Common myeloid progenitor, CD34-positive (primary cell): ENCODE results near the gene LAPTM5.

Source experiments
- CTCF ChIA-PET: fragments of 350-600 bp; sonication (Branson Sonifier 250); formaldehyde crosslinking; loops from one replicate; lab custom pipeline; 2021; ENCODE audit warnings: antibody characterized with exemption; lab: Charles Lee
- POLR2A ChIA-PET: fragments of 350-600 bp; sonication (Branson Sonifier 250); formaldehyde crosslinking; loops from one replicate; lab custom pipeline; 2021; ENCODE audit warnings: antibody characterized with exemption; lab: Charles Lee
- DNase-seq, 3 donors: peaks; one replicate each; pipeline versions ENCODE4 v3.0.0 to v3.0.0-alpha.2; 2013
- H3K27ac ChIP-seq, 2 experiments: 1 replicate in 1 of 2; 2 replicates in 1 of 2; pipeline ENCODE4 v1.7.0; 2013; ENCODE audit warnings: inconsistent platforms in 2 of 2, low read length in 2 of 2, mild to moderate bottlenecking in 2 of 2, low read depth in 1 of 2, moderate library complexity in 1 of 2; ENCODE audit not compliant: severe bottlenecking in 2 of 2, insufficient read depth in 1 of 2, poor library complexity in 1 of 2
- H3K27me3 ChIP-seq, 5 experiments: replicated peaks in 2 of 5; 1 replicate in 3 of 5; 2 replicates in 2 of 5; pipeline versions ENCODE4 v1.6.1 to v1.7.0; 2013; ENCODE audit warnings: low read length in 4 of 5, mild to moderate bottlenecking in 2 of 5, moderate library complexity in 2 of 5, inconsistent platforms in 1 of 5; ENCODE audit not compliant: insufficient read depth in 5 of 5, control insufficient read depth in 4 of 5
- H3K36me3 ChIP-seq, 4 experiments: 1 replicate in 2 of 4; 2 replicates in 2 of 4; pipeline versions ENCODE4 v1.6.1 to v1.7.0; 2013; ENCODE audit warnings: low read length in 3 of 4, control low read depth in 1 of 4, mild to moderate bottlenecking in 1 of 4; ENCODE audit not compliant: control insufficient read depth in 4 of 4, insufficient read depth in 4 of 4
- H3K4me1 ChIP-seq, 4 experiments: 1 replicate in 3 of 4; 2 replicates in 1 of 4; pipeline versions ENCODE4 v1.6.1 to v1.7.1; 2013; ENCODE audit warnings: low read length in 3 of 4, mild to moderate bottlenecking in 3 of 4, control low read depth in 1 of 4, inconsistent platforms in 1 of 4, moderate library complexity in 1 of 4; ENCODE audit not compliant: control insufficient read depth in 4 of 4, insufficient read depth in 4 of 4; ENCODE audit errors: control extremely low read depth in 1 of 4
- H3K4me3 ChIP-seq, 7 experiments: 1 replicate in 4 of 7; 2 replicates in 3 of 7; pipeline versions ENCODE4 v1.5.1 to v1.7.0; 2013; ENCODE audit warnings: mild to moderate bottlenecking in 7 of 7, low read length in 6 of 7, moderate library complexity in 6 of 7, inconsistent platforms in 2 of 7, low read depth in 2 of 7, control low read depth in 1 of 7; ENCODE audit not compliant: insufficient read depth in 4 of 7, control insufficient read depth in 1 of 7; ENCODE audit errors: extremely low read depth in 1 of 7
- H3K9me3 ChIP-seq, 5 experiments: 1 replicate in 4 of 5; 2 replicates in 1 of 5; pipeline versions ENCODE4 v1.6.1 to v1.7.1; 2013; ENCODE audit warnings: low read length in 4 of 5, mild to moderate bottlenecking in 2 of 5, inconsistent platforms in 1 of 5, low read depth in 1 of 5, moderate library complexity in 1 of 5; ENCODE audit not compliant: control insufficient read depth in 4 of 5, insufficient read depth in 2 of 5; ENCODE audit errors: control extremely low read depth in 1 of 5
- WGBS: methylation state at CpG from one replicate; pipeline ENCODE4 v1.1.5; 2013; ENCODE audit not compliant: insufficient coverage; 5-methylcytosine and 5-hydroxymethylcytosine counted together

The LAPTM5 gene

GRCh38 chr1:30731806-30732276, 25.7 kb downstream of the LAPTM5 start:
- ChIA-PET POLR2A (interaction anchor here (0.9 to 2.7 kb wide), 6 partner anchors 8 to 47 kb away, joined by 4 to 27 read pairs (median 9); partner anchors contain the start of gene LAPTM5), CTCF (interaction anchor here (1.2 to 7.6 kb wide), 6 partner anchors 9 to 46 kb away, joined by 4 to 82 read pairs (median 6); partner anchors contain the start of gene MATN1)
- Histone ChIP-seq H3K27ac (no peak overlapping the region), H3K9me3 (no peaks in the 10 kb centered on the region), H3K4me3 (no peak overlapping the region), H3K27me3 (no peaks in the 10 kb centered on the region), H3K36me3 (peaks cover 25 to 46% (median 43%) of the 10 kb centered on the region in 4 experiments), H3K4me1 (peaks cover 0 to 16% (median 5%) of the 10 kb centered on the region in 4 experiments)
- DNase-seq, result no peak
- whole genome bisulfite sequencing, result 87% methylated on average over 8 of the region's 8 CpGs

DNA sequence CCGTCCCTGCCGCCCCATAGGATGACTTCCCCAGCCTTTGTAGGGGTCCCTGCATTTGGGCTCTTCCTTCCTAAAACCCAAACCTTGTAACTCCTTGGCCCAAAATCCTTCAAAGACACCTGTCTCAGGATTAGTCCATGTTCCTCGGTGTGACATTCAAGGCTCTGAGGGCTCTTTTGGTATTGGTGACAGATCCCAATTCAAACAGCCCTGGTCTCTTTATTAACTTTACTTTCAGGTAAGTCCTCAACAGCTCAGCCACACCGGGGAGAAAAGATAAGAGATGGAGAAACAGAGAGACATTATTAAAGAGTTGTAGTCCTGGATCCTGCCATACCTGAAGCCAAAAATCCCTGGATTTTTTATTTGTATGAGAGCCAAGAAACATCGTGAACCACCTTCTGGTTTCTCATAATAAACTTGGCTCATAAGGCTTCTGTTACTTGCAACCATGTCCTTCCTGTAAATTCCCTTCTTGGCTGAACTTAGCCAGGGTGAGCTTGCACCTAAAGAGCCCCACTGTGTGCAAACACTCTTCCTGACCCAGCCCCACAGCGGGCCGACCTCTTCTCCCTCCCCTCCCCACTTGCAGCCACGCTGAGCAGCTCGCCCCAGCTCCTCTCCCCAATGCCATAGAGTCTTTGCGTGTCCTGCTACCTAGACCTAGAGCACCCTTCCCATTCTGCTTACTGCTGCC, 26.3 kb downstream of the LAPTM5 start:
- CTCF ChIA-PET, result interaction anchor here (0.9 to 7.6 kb wide), 4 partner anchors 11 to 51 kb away, joined by 3 to 82 read pairs (median 28); partner anchors contain the start of gene MATN1
- no peaks in the 10 kb centered on the region for H3K9me3 ChIP-seq
- H3K27me3 ChIP-seq, result no peaks in the 10 kb centered on the region
- H3K4me3 ChIP-seq, result no peak overlapping the region
- POLR2A ChIA-PET, result interaction anchor here (1.4 kb wide), 1 partner anchor 12 kb away, joined by 6 read pairs; no protein-coding TSS in a partner anchor
- 94% methylated on average over 10 of the region's 10 CpGs for WGBS
- H3K36me3 ChIP-seq, result peaks cover 25 to 41% (median 37%) of the 10 kb centered on the region in 4 experiments
- H3K27ac ChIP-seq, result no peak overlapping the region
- peaks cover 0 to 16% (median 5%) of the 10 kb centered on the region in 4 experiments for H3K4me1 ChIP-seq
- DNase-seq, result no peak

DNA sequence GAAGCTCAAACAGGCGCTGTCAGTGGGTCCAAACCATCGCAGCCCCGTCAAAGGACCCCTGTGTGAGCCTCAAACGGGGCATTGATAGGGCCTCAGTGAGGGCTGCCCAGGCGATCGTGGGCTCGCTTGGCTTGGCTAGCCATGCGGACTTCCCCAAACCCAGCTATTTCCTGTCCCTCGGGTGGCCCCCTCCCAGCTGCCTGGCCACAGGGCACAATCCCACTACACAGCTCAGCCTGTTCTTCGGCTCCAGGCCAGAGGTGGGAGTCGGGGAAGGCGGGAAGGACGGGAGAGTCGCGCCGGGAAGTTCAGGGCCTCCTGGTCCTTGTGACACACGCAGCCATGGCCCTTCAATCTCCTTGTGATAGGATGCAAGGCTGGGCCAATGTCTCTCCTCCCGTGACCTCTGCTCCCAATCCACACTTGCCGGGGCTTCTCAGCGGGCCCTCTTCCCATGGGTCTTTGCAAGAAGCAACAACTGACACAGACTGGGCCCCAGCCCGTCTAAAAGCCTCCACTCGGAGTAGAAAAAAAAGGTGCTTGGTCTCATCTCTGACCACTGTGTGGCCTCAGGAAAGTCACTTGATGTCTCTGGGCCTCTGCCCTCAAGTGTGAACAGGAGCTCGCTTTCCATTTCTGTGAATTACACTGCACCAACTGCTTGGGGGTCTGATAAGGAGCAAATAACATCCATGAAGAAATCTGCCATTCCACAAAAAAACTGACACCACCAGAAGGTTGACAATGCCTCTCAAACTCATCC, 27.0 kb downstream of the LAPTM5 start:
- WGBS, result 82% methylated on average over 20 of the region's 23 CpGs
- H3K4me1 ChIP-seq, result peaks cover 0 to 16% (median 5%) of the 10 kb centered on the region in 4 experiments
- H3K36me3 ChIP-seq, result peaks cover 19 to 33% (median 30%) of the 10 kb centered on the region in 4 experiments
- DNase-seq, result no peak
- ChIA-PET CTCF (interaction anchor here (0.9 to 7.6 kb wide), 10 partner anchors 10 to 199 kb away, joined by 3 to 82 read pairs (median 4); partner anchors contain the start of gene MATN1), POLR2A (interaction anchor here (0.7 to 0.9 kb wide), 2 partner anchors 12 to 27 kb away, joined by 3 to 4 read pairs; partner anchors contain the start of gene LAPTM5)
- H3K27me3 ChIP-seq, result no peaks in the 10 kb centered on the region
- H3K27ac ChIP-seq, result no peak overlapping the region
- no peaks in the 10 kb centered on the region for H3K9me3 ChIP-seq
- H3K4me3 ChIP-seq, result no peak overlapping the region

DNA sequence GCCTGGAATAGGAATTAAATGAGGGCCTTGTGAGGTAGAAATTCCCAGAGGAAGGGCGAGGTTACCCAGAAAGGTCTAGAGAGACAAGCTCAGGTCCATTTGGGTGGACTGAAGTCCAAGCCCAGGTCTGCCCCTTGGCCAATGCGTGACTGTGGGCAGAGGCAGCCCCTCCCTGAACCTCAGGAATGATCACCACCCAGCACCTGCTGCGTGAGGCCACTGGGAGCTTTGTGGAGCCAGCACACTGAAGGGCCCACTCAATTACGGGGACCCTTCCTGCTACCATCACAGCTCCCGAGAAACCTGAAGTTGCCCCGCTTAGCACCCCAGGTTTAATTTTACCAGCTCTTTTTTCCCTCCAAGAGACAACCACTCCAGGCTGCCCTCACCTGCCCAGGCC, 27.7 kb downstream of the LAPTM5 start:
- 92% methylated on average over 6 of the region's 6 CpGs for WGBS
- Histone ChIP-seq H3K4me1 (peaks cover 0 to 16% (median 5%) of the 10 kb centered on the region in 4 experiments), H3K36me3 (peaks cover 14 to 27% (median 25%) of the 10 kb centered on the region in 4 experiments), H3K9me3 (no peaks in the 10 kb centered on the region), H3K27me3 (no peaks in the 10 kb centered on the region), H3K27ac (no peak overlapping the region), H3K4me3 (no peak overlapping the region)
- ChIA-PET POLR2A (interaction anchor here (0.7 to 0.9 kb wide), 2 partner anchors 11 to 28 kb away, joined by 3 to 4 read pairs; partner anchors contain the start of gene LAPTM5), CTCF (interaction anchor here (0.9 to 7.6 kb wide), 9 partner anchors 9 to 200 kb away, joined by 3 to 82 read pairs (median 5); partner anchors contain the start of gene MATN1)
- DNase-seq, result no peak

DNA sequence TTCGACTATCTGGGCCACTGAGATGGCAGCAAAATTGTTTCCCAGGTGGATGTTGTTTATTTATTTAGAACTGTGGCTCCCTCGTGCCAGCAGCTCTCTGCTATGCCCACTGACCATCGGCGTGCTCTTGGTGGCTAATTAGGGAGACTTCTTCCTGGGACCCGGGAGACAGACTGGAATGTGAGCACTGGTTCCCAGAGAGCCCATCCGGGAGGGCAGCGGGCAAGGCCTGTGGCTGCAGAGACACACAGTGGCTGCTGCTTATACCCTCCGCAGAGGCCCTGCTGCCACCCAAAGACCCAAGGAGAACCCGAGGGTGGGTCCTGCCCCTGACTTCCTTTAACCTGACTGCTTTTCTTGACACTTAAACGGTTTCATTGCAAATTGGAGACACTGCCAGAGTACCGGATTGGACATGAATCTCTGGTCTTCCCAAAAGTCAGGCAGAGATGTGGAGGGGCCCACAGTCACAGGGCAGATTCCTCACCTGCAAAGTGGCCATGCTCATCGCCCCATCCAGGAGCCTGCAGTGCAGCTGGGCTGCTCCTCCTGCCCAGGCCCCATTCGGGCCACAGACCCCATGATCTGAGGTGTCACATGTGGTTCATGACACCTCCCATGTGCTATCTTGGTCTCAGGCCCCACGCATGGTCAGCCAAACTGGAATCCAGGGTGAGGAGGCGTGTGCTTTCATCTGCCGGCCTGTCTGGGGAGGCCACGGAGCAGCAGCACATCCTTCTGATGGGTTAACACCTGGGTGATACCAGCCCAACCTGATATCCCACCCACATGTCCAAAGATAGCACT, 28.5 kb downstream of the LAPTM5 start:
- Histone ChIP-seq H3K27ac (no peak overlapping the region), H3K4me3 (no peak overlapping the region), H3K9me3 (no peaks in the 10 kb centered on the region), H3K4me1 (peaks cover 0 to 18% (median 6%) of the 10 kb centered on the region in 4 experiments), H3K27me3 (no peaks in the 10 kb centered on the region), H3K36me3 (peaks cover 7 to 18% (median 16%) of the 10 kb centered on the region in 4 experiments)
- POLR2A ChIA-PET, result no interaction called here
- CTCF ChIA-PET, result interaction anchor here (0.9 to 11.0 kb wide), 8 partner anchors 8 to 201 kb away, joined by 3 to 356 read pairs (median 6); partner anchors contain the start of gene MATN1
- WGBS, result 91% methylated on average over 16 of the region's 17 CpGs
- DNase-seq, result no peak

DNA sequence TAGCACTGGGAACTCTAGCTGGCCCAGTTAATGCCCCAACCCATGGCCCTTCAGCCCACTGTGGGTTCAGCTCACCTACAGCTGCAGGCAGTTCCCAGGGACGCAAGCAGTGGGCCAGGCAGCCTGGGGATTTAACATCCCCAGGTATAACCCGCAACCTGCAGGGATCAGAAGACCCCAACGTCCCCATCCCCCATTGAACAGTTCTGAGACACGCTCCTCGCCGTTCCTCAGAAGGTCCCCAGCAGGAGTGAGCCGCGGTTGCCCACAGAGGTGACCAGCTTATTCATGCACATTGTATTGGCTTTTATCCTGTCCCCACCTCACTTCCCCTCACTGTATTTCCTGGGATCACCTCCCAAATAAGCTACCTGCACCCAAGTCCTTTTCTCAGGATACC, 29.2 kb downstream of the LAPTM5 start:
- Histone ChIP-seq H3K9me3 (no peaks in the 10 kb centered on the region), H3K4me3 (no peak overlapping the region), H3K4me1 (peaks cover 0 to 25% (median 6%) of the 10 kb centered on the region in 4 experiments), H3K36me3 (peaks cover 4 to 11% (median 9%) of the 10 kb centered on the region in 4 experiments), H3K27ac (no peak overlapping the region), H3K27me3 (no peaks in the 10 kb centered on the region)
- POLR2A ChIA-PET, result no interaction called here
- 86% methylated on average over 8 of the region's 8 CpGs for WGBS
- CTCF ChIA-PET, result interaction anchor here (2.3 to 11.0 kb wide), 3 partner anchors 8 to 53 kb away, joined by 9 to 356 read pairs (median 82); partner anchors contain the start of gene MATN1
- DNase-seq, result no peak
